ENCODE measurements around the gene IL21. TPM values are rescaled to one million over a fixed set of nuclear protein-coding genes. Genes with fewer than 3 reads are reported as not detected.

IL21 gene
- total RNA-seq, 1 experiment from 2014 or later: not detected

GRCh38 chr4:122635205-122635604 lies 14.3 kb upstream of the IL21 start:
- ChIA-PET CTCF (no interaction called here), POLR2A (no interaction called here)
- Histone ChIP-seq H3K9me3 (no peaks in the 10 kb centered on the region), H3K4me1 (no peaks in the 10 kb centered on the region), H3K27me3 (replicated peaks; ENCODE audit: control insufficient read depth, insufficient read depth, low read length) (no peaks in the 10 kb centered on the region), H3K36me3 (ENCODE audit: control insufficient read depth, insufficient read depth, low read length) (no peaks in the 10 kb centered on the region), H3K4me3 (ENCODE audit: low read depth, low read length) (no peak overlapping the region)
- H3K4me1 Mint-ChIP-seq (ENCODE audit: low read depth, unreplicated experiment): no peaks in the 10 kb centered on the region
- H3K36me3 Mint-ChIP-seq (ENCODE audit: insufficient read depth, unreplicated experiment): no peaks in the 10 kb centered on the region
- intact Hi-C loops (cut with micrococcal nuclease; ENCODE audit: unreplicated experiment): no loop called here
- no TSS peak for BruUV-seq (replicated peaks)
- H3K4me3 Mint-ChIP-seq (ENCODE audit: unreplicated experiment): no peak overlapping the region
- no peaks in the 10 kb centered on the region for H3K9me3 Mint-ChIP-seq (ENCODE audit: unreplicated experiment)
- DNase-seq: no peak
- no peaks in the 10 kb centered on the region for H3K27me3 Mint-ChIP-seq (ENCODE audit: insufficient read depth, unreplicated experiment)
- H3K27ac Mint-ChIP-seq (ENCODE audit: unreplicated experiment): no peak overlapping the region
- TF ChIP-seq, protein P1, sequence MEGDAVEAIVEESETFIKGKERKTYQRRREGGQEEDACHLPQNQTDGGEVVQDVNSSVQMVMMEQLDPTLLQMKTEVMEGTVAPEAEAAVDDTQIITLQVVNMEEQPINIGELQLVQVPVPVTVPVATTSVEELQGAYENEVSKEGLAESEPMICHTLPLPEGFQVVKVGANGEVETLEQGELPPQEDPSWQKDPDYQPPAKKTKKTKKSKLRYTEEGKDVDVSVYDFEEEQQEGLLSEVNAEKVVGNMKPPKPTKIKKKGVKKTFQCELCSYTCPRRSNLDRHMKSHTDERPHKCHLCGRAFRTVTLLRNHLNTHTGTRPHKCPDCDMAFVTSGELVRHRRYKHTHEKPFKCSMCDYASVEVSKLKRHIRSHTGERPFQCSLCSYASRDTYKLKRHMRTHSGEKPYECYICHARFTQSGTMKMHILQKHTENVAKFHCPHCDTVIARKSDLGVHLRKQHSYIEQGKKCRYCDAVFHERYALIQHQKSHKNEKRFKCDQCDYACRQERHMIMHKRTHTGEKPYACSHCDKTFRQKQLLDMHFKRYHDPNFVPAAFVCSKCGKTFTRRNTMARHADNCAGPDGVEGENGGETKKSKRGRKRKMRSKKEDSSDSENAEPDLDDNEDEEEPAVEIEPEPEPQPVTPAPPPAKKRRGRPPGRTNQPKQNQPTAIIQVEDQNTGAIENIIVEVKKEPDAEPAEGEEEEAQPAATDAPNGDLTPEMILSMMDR (IDR thresholded peaks at IDR 0.05; ENCODE audit: insufficient read depth in 1 of 2, low read depth in 1 of 2, low read length in 1 of 2, severe bottlenecking in 1 of 2, unreplicated experiment in 1 of 2): no peak

DNA sequence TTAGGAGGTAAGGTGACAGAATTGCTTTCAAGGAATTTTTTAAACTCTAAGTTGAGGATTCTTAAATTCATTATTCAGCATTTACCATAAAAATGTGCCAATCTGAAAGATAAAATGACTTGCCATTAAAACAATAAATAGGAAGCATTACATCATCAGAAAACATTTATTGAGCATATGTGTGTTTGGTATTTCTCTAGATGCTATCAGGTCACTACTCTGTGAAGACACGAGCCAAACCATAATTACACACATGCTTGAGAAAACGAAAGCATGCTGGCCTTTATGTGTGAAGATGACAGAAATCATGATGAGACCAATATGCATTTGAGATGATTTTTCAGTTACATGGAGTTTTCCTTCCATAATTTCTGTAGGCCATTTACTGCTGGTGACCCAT lies 12.3 kb upstream of the IL21 start:
- CTCF ChIA-PET: no interaction called here
- POLR2A ChIA-PET: no interaction called here

GRCh38 chr4:122632396-122633143 lies 11.7 kb upstream of the IL21 start:
- no peaks in the 10 kb centered on the region for H3K27me3 ChIP-seq (replicated peaks; ENCODE audit: control insufficient read depth, insufficient read depth, low read length)
- H3K4me1 Mint-ChIP-seq (ENCODE audit: low read depth, unreplicated experiment): no peaks in the 10 kb centered on the region
- BruUV-seq (replicated peaks): no TSS peak
- CTCF ChIA-PET: no interaction called here
- TF ChIP-seq, protein P1 (IDR thresholded peaks at IDR 0.05; ENCODE audit: insufficient read depth in 1 of 2, low read depth in 1 of 2, low read length in 1 of 2, severe bottlenecking in 1 of 2, unreplicated experiment in 1 of 2): no peak
- H3K27me3 Mint-ChIP-seq (ENCODE audit: insufficient read depth, unreplicated experiment): no peaks in the 10 kb centered on the region
- no peaks in the 10 kb centered on the region for H3K9me3 ChIP-seq
- no peaks in the 10 kb centered on the region for H3K9me3 Mint-ChIP-seq (ENCODE audit: unreplicated experiment)
- no peaks in the 10 kb centered on the region for H3K36me3 ChIP-seq (ENCODE audit: control insufficient read depth, insufficient read depth, low read length)
- no peak for DNase-seq
- H3K4me3 Mint-ChIP-seq (ENCODE audit: unreplicated experiment): no peak overlapping the region
- H3K4me1 ChIP-seq: no peaks in the 10 kb centered on the region
- no peak overlapping the region for H3K4me3 ChIP-seq (ENCODE audit: low read depth, low read length)
- H3K36me3 Mint-ChIP-seq (ENCODE audit: insufficient read depth, unreplicated experiment): no peaks in the 10 kb centered on the region
- no peak overlapping the region for H3K27ac Mint-ChIP-seq (ENCODE audit: unreplicated experiment)
- intact Hi-C loops (cut with micrococcal nuclease; ENCODE audit: unreplicated experiment): no loop called here
- POLR2A ChIA-PET: no interaction called here

More for the DNA sequence above, 12.3 kb upstream of the IL21 start:
- H3K4me1 ChIP-seq: no peaks in the 10 kb centered on the region
- intact Hi-C loops (cut with micrococcal nuclease; ENCODE audit: unreplicated experiment): no loop called here
- H3K9me3 Mint-ChIP-seq (ENCODE audit: unreplicated experiment): no peaks in the 10 kb centered on the region
- H3K4me3 ChIP-seq (ENCODE audit: low read depth, low read length): no peak overlapping the region
- H3K27ac Mint-ChIP-seq (ENCODE audit: unreplicated experiment): no peak overlapping the region
- no peaks in the 10 kb centered on the region for H3K4me1 Mint-ChIP-seq (ENCODE audit: low read depth, unreplicated experiment)
- H3K36me3 Mint-ChIP-seq (ENCODE audit: insufficient read depth, unreplicated experiment): no peaks in the 10 kb centered on the region
- no peak overlapping the region for H3K4me3 Mint-ChIP-seq (ENCODE audit: unreplicated experiment)
- H3K36me3 ChIP-seq (ENCODE audit: control insufficient read depth, insufficient read depth, low read length): no peaks in the 10 kb centered on the region
- no TSS peak for BruUV-seq (replicated peaks)
- TF ChIP-seq, protein P1 (IDR thresholded peaks at IDR 0.05; ENCODE audit: insufficient read depth in 1 of 2, low read depth in 1 of 2, low read length in 1 of 2, severe bottlenecking in 1 of 2, unreplicated experiment in 1 of 2): no peak
- H3K9me3 ChIP-seq: no peaks in the 10 kb centered on the region
- H3K27me3 Mint-ChIP-seq (ENCODE audit: insufficient read depth, unreplicated experiment): no peaks in the 10 kb centered on the region
- DNase-seq: no peak
- H3K27me3 ChIP-seq (replicated peaks; ENCODE audit: control insufficient read depth, insufficient read depth, low read length): no peaks in the 10 kb centered on the region

Data from Caco-2 (cell line).